ENCODE measurements around the gene LTBP1.

LTBP1 gene

GRCh38 chr2:32932825-32933755, 13.7 kb upstream of the LTBP1 start:
- no peak for DNase-seq (ENCODE audit: low read depth)

GRCh38 chr2:32933756-32934095, 13.0 kb upstream of the LTBP1 start:
- DNase-seq (ENCODE audit: low read depth) = no peak

GRCh38 chr2:32937602-32938448, 8.9 kb upstream of the LTBP1 start:
- DNase-seq (ENCODE audit: low read depth) = no peak

- DNase-seq (ENCODE audit: low read depth) = no peak
Observed at GRCh38 chr2:32938934-32939333, 7.8 kb upstream of the LTBP1 start.

- no peak for DNase-seq (ENCODE audit: low read depth)
Observed at GRCh38 chr2:32940316-32940997, 6.3 kb upstream of the LTBP1 start.

GRCh38 chr2:32941944-32942690, 4.6 kb upstream of the LTBP1 start:
- DNase-seq (ENCODE audit: low read depth) = no peak

- no peak for DNase-seq (ENCODE audit: low read depth)
Observed at GRCh38 chr2:32942793-32943485, 3.8 kb upstream of the LTBP1 start.

GRCh38 chr2:32945286-32945685, 1.5 kb upstream of the LTBP1 start:
- no peak for DNase-seq (ENCODE audit: low read depth)

GRCh38 chr2:32947076-32947483, 327 bp downstream of the LTBP1 start:
- no peak for DNase-seq (ENCODE audit: low read depth)

- DNase-seq (ENCODE audit: low read depth) = no peak
Observed at GRCh38 chr2:32947484-32948143, 861 bp downstream of the LTBP1 start.

- no peak for DNase-seq (ENCODE audit: low read depth)
Observed at GRCh38 chr2:32948266-32948665, 1.5 kb downstream of the LTBP1 start.

- DNase-seq (ENCODE audit: low read depth) = no peak
Observed at GRCh38 chr2:32949260-32949659, 2.5 kb downstream of the LTBP1 start.

GRCh38 chr2:32951672-32952071, 4.9 kb downstream of the LTBP1 start:
- no peak for DNase-seq (ENCODE audit: low read depth)

- no peak for DNase-seq (ENCODE audit: low read depth)
Observed at GRCh38 chr2:32952761-32953476, 6.2 kb downstream of the LTBP1 start.

- no peak for DNase-seq (ENCODE audit: low read depth)
Observed at GRCh38 chr2:32954206-32954605, 7.5 kb downstream of the LTBP1 start.

- DNase-seq (ENCODE audit: low read depth) = no peak
Observed at GRCh38 chr2:32958821-32959220, 12.1 kb downstream of the LTBP1 start.

GRCh38 chr2:32960238-32960637, 13.5 kb downstream of the LTBP1 start:
- DNase-seq (ENCODE audit: low read depth) = no peak

- DNase-seq (ENCODE audit: low read depth) = no peak
Observed at GRCh38 chr2:32960647-32961403, 14.1 kb downstream of the LTBP1 start.

GRCh38 chr2:32962690-32963089, 15.9 kb downstream of the LTBP1 start:
- no peak for DNase-seq (ENCODE audit: low read depth)
